HCT116 (cell line): ENCODE results near the gene RNF220. TPM values are rescaled to one million over a fixed set of nuclear protein-coding genes. Genes with fewer than 3 reads are reported as not detected.
"Not testable (repeated sequence)": the region's sequence is repeated elsewhere in the genome, so short reads cannot be mapped to it uniquely, and the experiment has no call there.

Experiments
- ATAC-seq: fragments of 200-7000 bp; cut with Tn5 transposase; 2 replicates; pipeline ENCODE4 v1.9.1; 2020; ENCODE audit warnings: mild to moderate bottlenecking, moderate library complexity
- BruUV-seq: library from RNA; stranded (reverse); fragments of 400-500 nt; replicated peaks from 2 replicates; lab custom pipeline; 2021; lab: Mats Ljungman, UMichigan
- CTCF ChIA-PET: fragments of 300-600 bp; sonication (Branson Sonifier 250); formaldehyde crosslinking; loops from one replicate; lab custom pipeline; 2021; ENCODE audit warnings: antibody characterized with exemption; lab: Charles Lee
- POLR2A ChIA-PET: fragments of 300-600, 350-600 bp; sonication (Branson Sonifier 250); formaldehyde crosslinking; loops from one replicate; lab custom pipeline; 2021; ENCODE audit warnings: antibody characterized with exemption; lab: Charles Lee
- RAD21 ChIA-PET, 2 experiments: fragments of 300-600 bp; sonication (Branson Sonifier 250); formaldehyde crosslinking; loops; one replicate each; lab custom pipeline; 2023; ENCODE audit warnings: low total read pairs in 2 of 2; ENCODE audit not compliant: uncharacterized antibody in 2 of 2, unreplicated experiment in 2 of 2, low non-redundant PET in 1 of 2; lab: Charles Lee
- DNase-seq: peaks from one replicate; pipeline ENCODE4 v3.0.0-alpha.2; 2010; ENCODE audit warnings: low read depth, low spot score
- H2AFZ ChIP-seq: fragments of 200-600 bp; shearing (Covaris generic), sonication (generic); 2 replicates; pipeline ENCODE4 v1.6.1; 2017; ENCODE audit warnings: low read depth, mixed run types, mixed read lengths, antibody characterized with exemption, low read length; ENCODE audit not compliant: poor library complexity, severe bottlenecking
- H3K27ac ChIP-seq: 2 replicates; pipeline ENCODE4 v1.5.1; 2012; ENCODE audit warnings: low read depth, low read length
- H3K27me3 ChIP-seq: fragments of 200-600 bp; sonication (generic); 2 replicates; pipeline ENCODE4 v1.6.1; 2016; ENCODE audit warnings: mixed run types, low read length, mixed read lengths; ENCODE audit not compliant: insufficient read depth
- H3K36me3 ChIP-seq, 2 experiments: fragments of 200-500 bp in 1 of 2; fragments of 200-600 bp in 1 of 2; sonication (Bioruptor generic) in 1 of 2; sonication (generic) in 1 of 2; 2 replicates each; pipeline versions ENCODE4 v1.5.1 to v1.6.1; 2014 to 2016; ENCODE audit warnings: low read length in 2 of 2, inconsistent platforms in 1 of 2, mixed read lengths in 1 of 2, mixed run types in 1 of 2; ENCODE audit not compliant: insufficient read depth in 2 of 2, control insufficient read depth in 1 of 2
- H3K4me1 ChIP-seq, 2 experiments: fragments of 200-600 bp in 1 of 2; sonication (generic) in 1 of 2; 2 replicates each; pipeline versions ENCODE4 v1.5.1 to v1.6.1; 2012 to 2017; ENCODE audit warnings: low read length in 2 of 2, inconsistent platforms in 1 of 2, mild to moderate bottlenecking in 1 of 2, mixed read lengths in 1 of 2, mixed run types in 1 of 2, moderate library complexity in 1 of 2; ENCODE audit not compliant: insufficient read depth in 2 of 2, control insufficient read depth in 1 of 2
- H3K4me2 ChIP-seq: fragments of 200-600 bp; sonication (generic); 2 replicates; pipeline ENCODE4 v1.6.1; 2017; ENCODE audit warnings: mixed run types, low read length, mixed read lengths
- H3K4me3 ChIP-seq, 2 experiments: fragments of 200-600 bp in 1 of 2; sonication (generic) in 1 of 2; replicated peaks in 1 of 2; 2 replicates each; pipeline ENCODE4 v1.5.1; 2011 to 2016; ENCODE audit warnings: low read length in 2 of 2, control low read depth in 1 of 2, low read depth in 1 of 2, mild to moderate bottlenecking in 1 of 2, mixed read lengths in 1 of 2, mixed run types in 1 of 2
- H3K79me2 ChIP-seq: fragments of 200-600 bp; sonication (generic); 2 replicates; pipeline ENCODE4 v1.6.1; 2017; ENCODE audit warnings: mild to moderate bottlenecking, mixed run types, low read length, moderate library complexity, mixed read lengths; ENCODE audit not compliant: insufficient read depth
- H3K9ac ChIP-seq: fragments of 200-600 bp; sonication (generic); 2 replicates; pipeline ENCODE4 v1.6.1; 2016; ENCODE audit warnings: low read length, mixed read lengths
- H3K9me2 ChIP-seq: fragments of 200-600 bp; sonication (generic), shearing (Covaris generic); 2 replicates; pipeline ENCODE4 v1.6.1; 2017; ENCODE audit warnings: mixed run types, mild to moderate bottlenecking, moderate library complexity; ENCODE audit not compliant: insufficient read depth
- H3K9me3 ChIP-seq, 2 experiments: fragments of 200-500 bp in 1 of 2; fragments of 200-600 bp in 1 of 2; sonication (Bioruptor generic) in 1 of 2; sonication (generic) in 1 of 2; 2 replicates each; pipeline ENCODE4 v1.6.1; 2014 to 2017; ENCODE audit warnings: low read length in 2 of 2, mixed read lengths in 2 of 2, inconsistent platforms in 1 of 2, low read depth in 1 of 2, mild to moderate bottlenecking in 1 of 2, mixed run types in 1 of 2, moderate library complexity in 1 of 2; ENCODE audit not compliant: control insufficient read depth in 1 of 2, insufficient read depth in 1 of 2
- H4K20me1 ChIP-seq: fragments of 200-600 bp; sonication (generic), shearing (Covaris generic); 2 replicates; pipeline ENCODE4 v1.6.1; 2017; ENCODE audit warnings: mixed run types, mild to moderate bottlenecking, moderate library complexity; ENCODE audit not compliant: insufficient read depth
- CBX3 ChIP-seq: IDR thresholded peaks from 2 replicates; pipeline ENCODE4 v1.6.1; 2012; ENCODE audit warnings: low read depth
- CEBPB ChIP-seq: IDR thresholded peaks from 2 replicates; pipeline ENCODE4 v1.6.1; 2012; ENCODE audit warnings: low read depth
- EGR1 ChIP-seq: IDR thresholded peaks from 2 replicates; pipeline ENCODE4 v1.6.1; 2012; ENCODE audit warnings: low read depth
- EZH2phosphoT487 ChIP-seq: fragments of 200-600 bp; IDR thresholded peaks from 2 replicates; pipeline ENCODE4 v1.6.1; 2018; ENCODE audit warnings: antibody characterized with exemption, borderline replicate concordance
- FOSL1 ChIP-seq: IDR thresholded peaks from 2 replicates; pipeline ENCODE4 v1.6.1; 2012; ENCODE audit warnings: low read depth
- JUND ChIP-seq: IDR thresholded peaks from 2 replicates; pipeline ENCODE4 v1.6.1; 2012
- POLR2A ChIP-seq: IDR thresholded peaks from 2 replicates; pipeline ENCODE4 v1.7.0; 2011; ENCODE audit warnings: borderline replicate concordance; ENCODE audit not compliant: insufficient read depth, insufficient read length; ENCODE audit errors: extremely low read depth
- SP1 ChIP-seq: IDR thresholded peaks from 2 replicates; pipeline ENCODE4 v1.6.1; 2012; ENCODE audit warnings: low read depth
- ZNF274 ChIP-seq: fragments of 200-500 bp; sonication (Bioruptor generic); IDR thresholded peaks from 2 replicates; pipeline ENCODE4 v1.6.1; 2014; ENCODE audit warnings: mild to moderate bottlenecking, low read depth, low read length, inconsistent platforms
- intact Hi-C: fragments of 100-400 bp; cut with micrococcal nuclease; formaldehyde crosslinking; loops from 2 replicates; pipeline ENCODE4 v1.10.0; 2022
- total RNA-seq: library from RNA; stranded (reverse); gene quantifications from one replicate; pipeline ENCODE4 v1.2.1, GENCODE V29; 2021; ENCODE audit not compliant: unreplicated experiment
- TF ChIP-seq, protein P1 (sequence below): IDR thresholded peaks from 2 replicates; pipeline ENCODE4 v1.6.1; 2011; ENCODE audit warnings: mild to moderate bottlenecking, low read length, moderate library complexity; ENCODE audit not compliant: insufficient replicate concordance; ENCODE audit errors: extremely low read depth
- TF ChIP-seq, protein P2 (sequence below): IDR thresholded peaks from 2 replicates; pipeline ENCODE4 v1.6.1; 2012

The RNF220 gene
- total RNA-seq, 1 experiment from 2014 or later, result 84.5 TPM

DNA sequence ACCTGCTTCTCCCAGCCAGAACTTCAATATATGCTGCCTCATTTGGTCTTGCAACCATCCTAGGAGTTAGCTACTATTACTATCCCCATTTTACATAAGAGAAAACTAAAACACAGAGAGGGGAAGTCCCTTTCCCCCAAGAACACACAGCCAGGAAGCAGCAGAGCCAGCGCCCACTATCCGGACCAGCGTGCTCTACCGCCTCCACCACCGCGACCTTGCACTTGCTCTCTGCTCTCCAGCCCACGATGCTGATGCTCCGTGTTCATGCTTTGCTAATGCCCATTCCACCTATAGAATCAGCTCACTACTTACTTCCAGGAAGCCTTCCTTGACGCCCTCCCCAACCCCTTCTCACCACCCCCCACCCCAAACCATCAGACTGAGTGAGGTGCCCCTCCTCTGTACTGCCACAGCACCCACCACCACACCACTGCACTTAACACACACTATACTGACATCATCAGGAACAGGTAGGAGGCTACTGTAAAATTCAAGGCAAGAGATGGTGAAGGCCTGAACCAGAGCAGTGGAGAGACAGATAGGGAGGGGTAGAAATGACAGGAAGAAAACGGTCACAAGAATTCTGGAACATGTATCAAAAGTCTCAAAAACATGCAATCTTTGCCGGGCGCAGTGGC is 259.8 kb downstream of the RNF220 start:
- TF ChIP-seq, protein P1, sequence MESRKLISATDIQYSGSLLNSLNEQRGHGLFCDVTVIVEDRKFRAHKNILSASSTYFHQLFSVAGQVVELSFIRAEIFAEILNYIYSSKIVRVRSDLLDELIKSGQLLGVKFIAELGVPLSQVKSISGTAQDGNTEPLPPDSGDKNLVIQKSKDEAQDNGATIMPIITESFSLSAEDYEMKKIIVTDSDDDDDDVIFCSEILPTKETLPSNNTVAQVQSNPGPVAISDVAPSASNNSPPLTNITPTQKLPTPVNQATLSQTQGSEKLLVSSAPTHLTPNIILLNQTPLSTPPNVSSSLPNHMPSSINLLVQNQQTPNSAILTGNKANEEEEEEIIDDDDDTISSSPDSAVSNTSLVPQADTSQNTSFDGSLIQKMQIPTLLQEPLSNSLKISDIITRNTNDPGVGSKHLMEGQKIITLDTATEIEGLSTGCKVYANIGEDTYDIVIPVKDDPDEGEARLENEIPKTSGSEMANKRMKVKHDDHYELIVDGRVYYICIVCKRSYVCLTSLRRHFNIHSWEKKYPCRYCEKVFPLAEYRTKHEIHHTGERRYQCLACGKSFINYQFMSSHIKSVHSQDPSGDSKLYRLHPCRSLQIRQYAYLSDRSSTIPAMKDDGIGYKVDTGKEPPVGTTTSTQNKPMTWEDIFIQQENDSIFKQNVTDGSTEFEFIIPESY, result no peak
- TF ChIP-seq EZH2phosphoT487 (no peak), POLR2A (no peak), SP1 (no peak), ZNF274 (no peak), EGR1 (no peak), FOSL1 (no peak), JUND (no peak), CEBPB (no peak), CBX3 (no peak)
- TF ChIP-seq, protein P2, sequence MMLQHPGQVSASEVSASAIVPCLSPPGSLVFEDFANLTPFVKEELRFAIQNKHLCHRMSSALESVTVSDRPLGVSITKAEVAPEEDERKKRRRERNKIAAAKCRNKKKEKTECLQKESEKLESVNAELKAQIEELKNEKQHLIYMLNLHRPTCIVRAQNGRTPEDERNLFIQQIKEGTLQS, result no peak
- Histone ChIP-seq H3K9ac (no peak overlapping the region), H3K9me3 (no peaks in the 10 kb centered on the region), H2AFZ (no peak overlapping the region), H3K79me2 (no peaks in the 10 kb centered on the region), H3K9me2 (no peaks in the 10 kb centered on the region), H3K4me1 (no peaks in the 10 kb centered on the region), H3K27ac (no peak overlapping the region), H3K4me3 (no peak overlapping the region), H3K36me3 (no peaks in the 10 kb centered on the region), H3K27me3 (no peaks in the 10 kb centered on the region), H4K20me1 (no peaks in the 10 kb centered on the region), H3K4me2 (no peak overlapping the region)
- ATAC-seq (no peak), DNase-seq (no peak)
- CTCF ChIA-PET, result interaction anchor here (2.9 kb wide), 1 partner anchor 12 kb away, joined by 10 read pairs; no protein-coding TSS in a partner anchor
- BruUV-seq, result no TSS peak
- intact Hi-C loops, result no loop called here
- POLR2A ChIA-PET, result no interaction called here
- RAD21 ChIA-PET, result no interaction called here

DNA sequence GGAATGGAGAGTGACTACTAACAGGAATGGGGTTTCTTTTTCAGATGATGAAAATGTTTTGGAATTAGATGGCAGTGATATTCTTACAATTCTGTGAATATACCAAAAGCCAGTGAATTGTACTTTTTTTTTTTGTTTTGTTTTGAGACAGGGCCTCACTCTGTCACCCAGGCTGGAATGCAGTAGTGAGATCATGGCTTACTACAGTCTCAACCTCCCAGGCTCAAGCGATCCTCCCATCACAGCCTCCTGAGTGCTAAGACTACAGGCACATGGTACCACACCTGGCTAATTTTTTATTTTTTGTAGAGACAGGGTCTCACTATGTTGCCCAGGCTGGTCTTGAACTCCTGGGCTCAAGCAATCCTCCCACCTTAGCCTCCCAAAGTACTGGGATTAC is 261.7 kb downstream of the RNF220 start:
- intact Hi-C loops, ATAC-seq: not testable (repeated sequence)

More for the DNA sequence above, 261.7 kb downstream of the RNF220 start:
- H3K9me3 ChIP-seq, H3K27ac ChIP-seq, CTCF ChIA-PET, H4K20me1 ChIP-seq, H3K4me2 ChIP-seq, H3K4me1 ChIP-seq, H3K27me3 ChIP-seq, H2AFZ ChIP-seq, H3K9ac ChIP-seq, POLR2A ChIA-PET, H3K36me3 ChIP-seq, H3K9me2 ChIP-seq, H3K4me3 ChIP-seq, DNase-seq, H3K79me2 ChIP-seq, BruUV-seq, RAD21 ChIA-PET: not testable (repeated sequence)
